GM21381 (cell line): ENCODE measurements around the gene GPC5.
"Not testable (repeated sequence)": the region's sequence is repeated elsewhere in the genome, so short reads cannot be mapped to it uniquely, and the experiment has no call there.

ENCODE experiments used
- ATAC-seq: cut with Tn5 transposase; IDR thresholded peaks from one replicate; pipeline ENCODE4 v1.9.1; 2021; ENCODE audit warnings: mild to moderate bottlenecking, moderate library complexity; ENCODE audit not compliant: unreplicated experiment

Gene GPC5

GRCh38 chr13:91368676-91369440, 29.6 kb upstream of the GPC5 start:
- no peak for ATAC-seq

DNA sequence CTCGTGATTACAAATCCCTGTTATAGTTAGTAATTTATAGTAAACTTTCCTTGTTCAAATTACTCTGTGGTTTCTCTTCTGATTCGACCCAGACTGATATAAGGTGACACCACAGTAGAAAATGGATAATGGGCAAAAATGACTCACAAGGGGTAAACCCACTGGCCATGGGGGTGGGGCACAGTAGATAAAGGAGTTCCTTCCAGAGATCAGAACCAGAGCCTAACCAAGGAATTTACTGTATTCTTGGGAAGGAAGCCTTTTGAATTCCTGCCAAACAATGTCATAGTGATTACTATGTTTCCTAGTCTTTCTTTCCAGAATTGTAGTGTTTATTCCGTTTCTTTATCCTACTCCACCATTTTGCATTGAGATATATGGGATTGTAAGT, 29.0 kb upstream of the GPC5 start:
- ATAC-seq = no peak

DNA sequence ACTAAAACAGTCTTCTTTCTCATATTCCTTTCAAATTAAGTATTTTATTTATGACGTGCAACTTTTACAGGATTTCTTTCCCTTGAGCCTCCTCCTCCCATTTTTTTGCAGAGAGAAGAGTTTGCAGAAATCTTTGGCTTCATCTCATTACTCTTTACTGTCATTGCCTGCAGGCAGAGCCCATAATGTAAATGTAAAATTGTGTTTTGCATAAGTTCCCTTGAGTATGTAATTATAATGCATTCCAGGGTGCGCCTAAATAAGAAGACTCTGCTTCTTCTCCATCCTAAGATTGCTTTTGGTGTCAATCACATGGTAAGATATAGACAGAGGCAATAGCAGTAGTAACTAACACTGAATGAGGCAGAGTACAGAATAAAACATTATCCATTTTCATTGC, 27.9 kb upstream of the GPC5 start:
- ATAC-seq = no peak

DNA sequence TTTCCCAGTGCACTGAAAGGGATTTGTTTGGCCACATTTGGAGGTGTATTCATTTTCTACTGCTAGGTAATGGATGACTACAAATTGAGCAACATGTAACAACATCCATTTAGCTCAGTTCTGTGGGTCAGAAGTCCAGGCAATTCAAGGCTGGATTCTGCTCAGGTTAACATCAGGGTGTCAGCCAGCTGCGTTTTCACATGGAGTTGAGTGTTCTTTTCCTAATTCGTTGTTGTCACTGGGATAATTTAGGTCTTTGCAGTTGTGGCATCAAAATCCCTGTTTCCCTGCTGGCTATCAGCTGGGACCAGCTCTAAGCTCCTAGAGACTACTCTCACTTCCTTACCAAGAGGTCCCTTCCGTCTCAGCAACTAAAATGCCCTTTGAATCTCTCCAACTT, 25.5 kb upstream of the GPC5 start:
- ATAC-seq = no peak

DNA sequence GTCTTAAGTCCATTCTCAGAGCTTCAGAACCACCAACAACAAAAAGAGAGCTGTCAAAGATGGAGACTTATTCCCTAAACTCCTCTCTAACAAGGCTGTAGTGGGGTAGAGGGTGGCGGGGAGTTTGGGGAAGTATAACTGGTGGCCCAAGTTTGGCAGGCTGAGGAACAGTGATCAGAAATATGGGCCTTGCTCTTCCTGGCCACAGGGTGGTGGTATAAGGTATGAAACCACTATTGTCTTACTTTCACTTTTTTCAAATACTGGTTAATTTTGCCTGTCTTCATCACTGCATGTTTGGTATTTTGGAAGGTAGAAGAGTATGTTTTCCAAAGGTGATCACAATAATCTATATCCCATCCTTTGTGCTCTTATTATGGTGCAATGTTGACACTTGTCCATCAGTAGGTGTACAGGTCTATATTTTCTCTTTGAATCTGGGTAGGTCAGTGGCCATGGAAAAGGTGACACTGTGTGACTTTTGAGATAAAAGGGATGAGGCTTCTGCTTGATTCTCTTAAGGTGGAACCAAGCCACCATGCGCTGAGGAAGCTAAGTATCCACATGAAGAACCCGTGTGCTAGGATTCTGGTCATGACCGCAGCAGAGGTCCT, 23.2 kb upstream of the GPC5 start:
- ATAC-seq = peak; percentile 97

GRCh38 chr13:91381371-91381770, 17.1 kb upstream of the GPC5 start:
- no peak for ATAC-seq

GRCh38 chr13:91383836-91384235, 14.6 kb upstream of the GPC5 start:
- ATAC-seq = no peak

DNA sequence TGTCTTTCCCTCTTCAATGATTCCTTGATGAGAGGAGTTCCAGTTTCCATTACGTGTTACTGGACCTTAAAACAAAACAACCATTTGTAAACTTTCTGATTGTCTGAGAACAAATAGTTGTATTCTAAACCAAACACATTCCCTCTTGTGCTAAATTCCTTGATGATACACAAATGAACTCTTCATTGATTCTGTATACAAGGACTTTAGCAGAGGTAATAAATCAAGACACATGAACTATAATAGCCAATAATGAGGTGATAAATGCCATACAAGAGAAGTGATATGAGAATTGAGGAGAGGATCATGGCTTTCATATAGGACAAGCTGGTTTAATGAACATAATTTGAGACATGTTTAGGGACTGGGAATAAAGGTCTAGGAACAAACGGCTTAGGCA, 13.5 kb upstream of the GPC5 start:
- no peak for ATAC-seq

DNA sequence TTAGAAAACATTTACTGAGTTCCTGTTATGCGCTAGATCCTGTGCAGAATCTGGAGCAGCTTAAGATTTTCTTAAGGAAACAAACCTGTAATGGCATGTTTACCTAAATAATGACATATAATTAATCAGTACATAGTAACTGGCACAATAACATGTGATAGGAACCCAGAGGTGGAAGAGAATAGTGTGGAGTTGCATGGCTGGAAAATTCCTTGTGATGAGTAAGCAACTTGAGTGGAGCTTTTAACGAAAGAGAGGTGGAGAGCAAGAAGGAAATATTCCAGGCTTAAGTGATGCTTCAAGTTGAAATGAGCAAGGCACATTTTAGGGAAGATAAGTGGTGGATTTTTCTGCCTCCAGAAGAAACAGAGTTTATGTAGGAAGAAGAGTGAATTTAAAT, 9.2 kb upstream of the GPC5 start:
- no peak for ATAC-seq

- no peak for ATAC-seq
These were observed 826 bp upstream of the GPC5 start for GRCh38 chr13:91397595-91397994.

GRCh38 chr13:91399189-91400062, 1.0 kb downstream of the GPC5 start:
- no peak for ATAC-seq

DNA sequence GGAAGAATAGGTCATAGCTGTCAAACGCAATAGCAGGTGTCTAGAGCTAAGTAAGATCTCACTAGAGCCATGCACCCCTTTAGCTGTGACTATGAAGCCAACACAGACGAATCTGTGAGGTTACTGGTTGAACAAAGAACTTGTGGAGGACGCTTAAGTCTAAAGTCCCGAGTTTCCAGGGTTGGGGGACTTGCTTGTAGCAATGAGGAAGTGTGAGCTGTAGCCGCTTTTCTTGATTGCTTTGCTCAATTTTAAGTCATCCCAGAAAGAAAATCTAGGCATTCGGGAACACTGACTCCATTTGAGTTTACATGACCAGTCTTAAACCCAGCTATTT, 1.6 kb downstream of the GPC5 start:
- ATAC-seq = no peak

DNA sequence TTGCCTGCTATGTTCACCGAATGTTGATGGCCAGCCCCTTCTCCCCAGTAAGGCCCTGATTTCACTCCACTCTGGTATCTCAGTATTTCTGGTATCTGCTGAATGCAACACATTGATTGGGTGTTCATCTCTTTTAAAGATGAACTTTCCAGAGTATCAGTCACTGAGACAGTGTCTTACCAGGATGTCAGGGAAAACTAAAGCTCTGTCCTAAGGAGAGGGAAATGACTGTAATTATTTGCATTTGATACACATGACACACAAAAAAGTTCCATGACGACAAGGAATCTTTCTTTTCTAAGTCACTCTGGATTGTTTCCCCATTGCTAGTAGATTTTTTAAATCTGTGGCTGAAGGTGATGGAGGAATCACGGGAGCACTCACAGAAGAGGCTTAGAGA, 2.2 kb downstream of the GPC5 start:
- no peak for ATAC-seq

- no peak for ATAC-seq
These were observed 3.5 kb downstream of the GPC5 start for GRCh38 chr13:91401920-91402319.

DNA sequence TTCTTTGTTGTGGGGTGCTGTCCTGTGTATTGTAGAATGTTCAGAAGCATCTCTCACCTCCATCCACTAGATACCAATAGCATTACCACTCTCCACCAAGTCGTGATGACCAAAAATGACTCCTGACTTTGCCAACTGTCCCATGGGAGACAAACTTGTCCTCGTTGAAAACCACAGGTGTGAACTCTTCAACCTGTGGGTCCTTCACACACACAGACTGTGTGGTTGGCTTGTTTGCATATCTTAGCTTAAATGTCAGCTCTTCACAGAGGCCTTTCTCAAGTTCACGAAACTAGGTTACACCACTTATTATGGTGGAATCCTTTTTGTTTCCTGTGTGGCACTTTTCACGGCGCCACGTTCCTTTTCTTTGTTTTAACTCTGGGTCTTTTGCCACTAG, 6.8 kb downstream of the GPC5 start:
- peak; percentile 79 for ATAC-seq

DNA sequence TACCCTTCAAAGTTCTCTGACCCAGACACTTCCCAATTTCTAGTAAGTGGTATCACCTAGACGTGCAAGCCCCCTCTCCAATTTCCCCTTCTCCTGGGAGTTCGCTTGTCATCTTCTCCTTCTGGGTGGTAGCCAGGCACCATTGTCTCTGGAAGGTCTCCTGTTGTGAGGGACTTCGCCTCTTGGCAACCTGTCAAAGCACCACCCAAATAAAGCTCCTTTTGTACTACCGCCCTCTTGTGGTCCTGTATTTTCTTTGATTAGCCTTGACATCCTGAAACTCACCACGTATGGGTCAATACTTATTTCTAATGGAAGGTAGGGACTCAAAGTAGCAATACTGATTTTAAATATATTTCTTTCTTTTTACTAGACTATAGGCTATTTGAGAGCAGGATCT, 8.2 kb downstream of the GPC5 start:
- ATAC-seq = no peak

- no peak for ATAC-seq
These were observed 10.6 kb downstream of the GPC5 start for GRCh38 chr13:91408971-91409370.

- ATAC-seq = not testable (repeated sequence)
These were observed 18.2 kb downstream of the GPC5 start for GRCh38 chr13:91416579-91416978.

GRCh38 chr13:91417660-91418325, 19.4 kb downstream of the GPC5 start:
- ATAC-seq = peak; percentile 60

- no peak for ATAC-seq
These were observed 28.5 kb downstream of the GPC5 start for GRCh38 chr13:91426913-91427312.

DNA sequence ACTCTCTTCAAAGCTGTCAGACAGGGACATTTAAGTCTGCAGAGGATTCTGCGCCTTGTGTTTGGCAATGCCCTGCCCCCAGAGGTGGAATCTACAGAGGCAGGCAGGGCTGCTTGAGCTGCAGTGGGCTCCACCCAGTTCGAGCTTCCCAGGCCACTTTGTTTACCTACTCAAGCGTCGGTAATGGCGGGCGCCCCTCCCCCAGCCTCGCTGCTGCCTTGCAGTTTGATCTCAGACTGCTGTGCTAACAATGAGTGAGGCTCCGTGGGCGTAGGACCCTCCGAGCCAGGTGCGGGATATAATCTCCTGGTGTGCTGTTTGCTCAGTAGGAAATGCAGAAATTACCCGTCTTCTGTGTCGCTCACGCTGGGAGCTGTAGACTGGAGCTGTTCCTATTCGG, 40.3 kb downstream of the GPC5 start:
- not testable (repeated sequence) for ATAC-seq
